Neural crest cell (in vitro differentiated cells): Measurements from ENCODE around the gene MRPL34. TPM values are rescaled to one million over a fixed set of nuclear protein-coding genes. Genes with fewer than 3 reads are reported as not detected.

Experiments used
- DNase-seq: peaks from one replicate; pipeline ENCODE4 v3.0.0; 2021; ENCODE audit warnings: low read depth, mixed read lengths, low spot score
- H3K27ac Mint-ChIP-seq: one replicate; pipeline ENCODE4 v1.8.0; 2021; ENCODE audit warnings: mild to moderate bottlenecking, mixed read lengths; ENCODE audit not compliant: unreplicated experiment
- H3K27me3 Mint-ChIP-seq: 2 replicates; pipeline ENCODE4 v1.8.0; 2021; ENCODE audit warnings: low read depth, mild to moderate bottlenecking, mixed read lengths
- H3K36me3 Mint-ChIP-seq: 2 replicates; pipeline ENCODE4 v1.8.0; 2021; ENCODE audit warnings: low read depth, mild to moderate bottlenecking, mixed read lengths
- H3K4me1 Mint-ChIP-seq: 2 replicates; pipeline ENCODE4 v1.8.0; 2021; ENCODE audit warnings: mixed read lengths
- H3K4me3 Mint-ChIP-seq: one replicate; pipeline ENCODE4 v1.8.0; 2021; ENCODE audit warnings: mild to moderate bottlenecking, mixed read lengths
- H3K9me3 Mint-ChIP-seq: 2 replicates; pipeline ENCODE4 v1.8.0; 2021; ENCODE audit warnings: mixed read lengths
- CTCF ChIP-seq: fragments of 200-600 bp; sonication (generic); conservative IDR thresholded peaks from 2 replicates; pipeline ENCODE4 v1.5.0; 2021; ENCODE audit warnings: antibody characterized with exemption, mild to moderate bottlenecking
- total RNA-seq: library from RNA; stranded (reverse); gene quantifications from 2 replicates; pipeline ENCODE4 v1.2.1, GENCODE V29; 2021

Gene MRPL34
- total RNA-seq, 1 donor from 2014 or later, result 74.2 TPM

GRCh38 chr19:17318966-17319365, 13.3 kb downstream of the MRPL34 start:
- DNase-seq, result no peak
- Mint-ChIP-seq H3K27me3 (no peaks in the 10 kb centered on the region), H3K4me1 (no peaks in the 10 kb centered on the region), H3K9me3 (no peaks in the 10 kb centered on the region), H3K4me3 (no peak overlapping the region), H3K27ac (no peak overlapping the region), H3K36me3 (no peaks in the 10 kb centered on the region)
- no peak for TF ChIP-seq CTCF

GRCh38 chr19:17319473-17320238, 14.0 kb downstream of the MRPL34 start:
- H3K4me1 Mint-ChIP-seq, result no peaks in the 10 kb centered on the region
- no peak for TF ChIP-seq CTCF
- no peak overlapping the region for H3K4me3 Mint-ChIP-seq
- H3K27me3 Mint-ChIP-seq, result no peaks in the 10 kb centered on the region
- no peaks in the 10 kb centered on the region for H3K9me3 Mint-ChIP-seq
- DNase-seq, result no peak
- H3K36me3 Mint-ChIP-seq, result no peaks in the 10 kb centered on the region
- no peak overlapping the region for H3K27ac Mint-ChIP-seq

- Mint-ChIP-seq H3K27me3 (no peaks in the 10 kb centered on the region), H3K27ac (no peak overlapping the region), H3K4me1 (no peaks in the 10 kb centered on the region), H3K36me3 (no peaks in the 10 kb centered on the region), H3K9me3 (no peaks in the 10 kb centered on the region), H3K4me3 (no peak overlapping the region)
- no peak for TF ChIP-seq CTCF
- DNase-seq, result no peak
Observed at GRCh38 chr19:17320435-17320834, 14.8 kb downstream of the MRPL34 start.

DNA sequence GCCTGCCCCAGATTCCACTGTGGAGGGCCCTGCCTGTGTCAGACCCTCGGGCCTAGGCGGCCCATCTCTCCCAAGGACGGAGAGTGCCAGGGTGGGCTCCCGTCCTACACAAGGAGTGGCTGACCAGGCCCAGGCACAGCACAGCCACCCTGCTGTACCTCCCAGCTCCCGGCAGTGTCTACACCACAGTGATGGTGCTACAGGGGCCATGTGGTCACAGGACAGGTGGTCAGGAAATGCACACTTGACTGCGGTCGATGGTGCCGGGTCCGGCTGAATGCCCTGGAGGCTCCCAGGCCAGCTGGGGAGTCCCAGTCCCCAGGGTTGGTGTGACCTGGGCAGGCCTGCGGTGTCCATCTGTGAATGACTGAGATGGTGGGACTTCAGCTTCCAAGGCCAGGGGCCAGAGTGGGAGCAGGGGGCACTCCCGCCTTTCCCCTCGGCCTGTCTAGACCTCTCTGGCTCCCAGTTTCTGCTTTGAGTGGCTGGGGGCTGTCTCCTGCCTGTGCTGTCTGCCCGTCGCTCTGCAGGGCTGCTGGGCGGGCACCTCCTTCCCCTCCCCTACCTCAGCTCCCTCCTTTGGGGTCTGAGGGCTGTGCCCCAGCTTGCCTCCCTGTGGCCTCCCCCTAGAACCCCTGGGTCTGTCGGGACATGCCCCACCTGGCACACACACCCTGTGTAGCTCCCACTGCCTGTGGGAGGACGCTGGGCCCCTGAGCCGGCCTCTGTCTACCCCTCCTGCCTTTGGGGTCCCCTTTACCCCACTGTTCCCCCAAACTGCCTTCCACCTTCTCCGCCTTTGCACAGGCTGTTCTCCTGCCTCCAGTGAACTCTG, 16.2 kb downstream of the MRPL34 start:
- Mint-ChIP-seq H3K4me3 (peak overlapping the region; percentile 66), H3K27ac (no peak overlapping the region), H3K36me3 (no peaks in the 10 kb centered on the region), H3K4me1 (no peaks in the 10 kb centered on the region), H3K27me3 (no peaks in the 10 kb centered on the region), H3K9me3 (no peaks in the 10 kb centered on the region)
- TF ChIP-seq CTCF, result no peak
- no peak for DNase-seq

DNA sequence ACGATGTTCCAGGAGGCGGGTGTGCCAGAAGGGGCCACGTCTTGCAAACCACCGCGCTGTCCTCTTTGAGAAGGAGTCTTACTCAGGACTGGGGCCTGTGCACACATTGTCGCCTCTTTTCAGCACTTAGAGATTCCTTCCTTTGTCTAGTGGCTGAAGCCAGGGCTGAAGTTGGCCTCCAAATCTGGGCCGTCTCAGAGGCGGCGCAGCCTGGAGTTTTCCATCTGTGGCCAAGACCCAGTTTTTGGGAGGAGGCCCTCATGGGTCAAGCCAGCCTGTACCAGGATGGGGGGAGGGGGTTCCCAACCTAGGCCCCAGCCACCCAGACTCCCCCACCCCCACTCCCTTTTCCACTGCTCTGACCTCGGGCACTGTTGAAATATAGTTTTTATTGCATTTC, 17.2 kb downstream of the MRPL34 start:
- Mint-ChIP-seq H3K4me1 (peaks cover 4% of the 10 kb centered on the region), H3K36me3 (peaks cover 2% of the 10 kb centered on the region), H3K4me3 (peak overlapping the region; percentile 66), H3K27ac (peak overlapping the region; percentile 75), H3K27me3 (peaks cover 4% of the 10 kb centered on the region), H3K9me3 (no peaks in the 10 kb centered on the region)
- no peak for DNase-seq
- TF ChIP-seq CTCF, result no peak
